PC-3 (cell line): ENCODE data around the gene ARHGAP12. TPM values are rescaled to one million over a fixed set of nuclear protein-coding genes. Genes with fewer than 3 reads are reported as not detected.

Experiments used
- ATAC-seq: fragments of 200-7000 bp; cut with Tn5 transposase; 2 replicates; pipeline ENCODE4 v1.9.1; 2020; ENCODE audit warnings: mild to moderate bottlenecking, moderate library complexity
- BruUV-seq: library from RNA; stranded (reverse); fragments of 400-500 nt; replicated peaks from 2 replicates; lab custom pipeline; 2021; lab: Mats Ljungman, UMichigan
- CTCF ChIA-PET: fragments of 300-600 bp; sonication (Branson Sonifier 250); formaldehyde crosslinking; loops from one replicate; lab custom pipeline; 2022; ENCODE audit warnings: antibody characterized with exemption; lab: Charles Lee
- POLR2A ChIA-PET: fragments of 300-600 bp; sonication (Branson Sonifier 250); formaldehyde crosslinking; loops from one replicate; lab custom pipeline; 2022; ENCODE audit warnings: antibody characterized with exemption; ENCODE audit not compliant: unreplicated experiment; lab: Charles Lee
- DNase-seq: peaks from one replicate; pipeline ENCODE4 v3.0.0-alpha.2; 2015
- H2AFZ ChIP-seq: fragments of 300-600 bp; sonication (generic); 2 replicates; pipeline ENCODE4 v1.6.0; 2016; ENCODE audit warnings: antibody characterized with exemption, low read length
- H3F3A ChIP-seq: fragments of 300-600 bp; sonication (generic); one replicate; pipeline ENCODE4 v1.6.0; 2017; ENCODE audit warnings: antibody characterized with exemption, low read length, control low read depth, mild to moderate bottlenecking; ENCODE audit not compliant: unreplicated experiment
- H3K27ac ChIP-seq: fragments of 300-600 bp; sonication (generic); 2 replicates; pipeline ENCODE4 v1.5.1; 2016; ENCODE audit warnings: mild to moderate bottlenecking, low read length
- H3K27me3 ChIP-seq: fragments of 300-600 bp; sonication (generic); 2 replicates; pipeline ENCODE4 v1.6.1; 2016; ENCODE audit warnings: low read length, mixed read lengths
- H3K36me3 ChIP-seq: fragments of 300-600 bp; sonication (generic); 2 replicates; pipeline ENCODE4 v1.6.1; 2016; ENCODE audit warnings: low read depth, mixed run types, low read length, mixed read lengths
- H3K4me1 ChIP-seq: fragments of 300-600 bp; sonication (generic); 2 replicates; pipeline ENCODE4 v1.5.1; 2016; ENCODE audit warnings: low read length; ENCODE audit not compliant: insufficient read depth
- H3K4me2 ChIP-seq: fragments of 300-600 bp; sonication (generic); 2 replicates; pipeline ENCODE4 v1.6.0; 2016; ENCODE audit warnings: low read length
- H3K4me3 ChIP-seq: fragments of 300-600 bp; sonication (generic); 2 replicates; pipeline ENCODE4 v1.5.1; 2016; ENCODE audit warnings: mild to moderate bottlenecking, low read length, mixed read lengths
- H3K79me2 ChIP-seq: fragments of 300-600 bp; sonication (generic); 2 replicates; pipeline ENCODE4 v1.6.1; 2017; ENCODE audit warnings: low read length, mixed read lengths
- H3K9ac ChIP-seq: fragments of 300-600 bp; sonication (generic); 2 replicates; pipeline ENCODE4 v1.6.0; 2016; ENCODE audit warnings: mild to moderate bottlenecking, low read length
- H3K9me2 ChIP-seq: fragments of 300-600 bp; sonication (generic); replicated peaks from 2 replicates; pipeline ENCODE4 v1.6.1; 2016; ENCODE audit warnings: mixed run types, low read length, mixed read lengths
- H3K9me3 ChIP-seq: fragments of 300-600 bp; sonication (generic); 2 replicates; pipeline ENCODE4 v1.6.1; 2016; ENCODE audit warnings: low read length, mixed read lengths
- H4K20me1 ChIP-seq: fragments of 300-600 bp; sonication (generic); 2 replicates; pipeline ENCODE4 v1.6.1; 2016; ENCODE audit warnings: low read length, mixed read lengths
- EZH2 ChIP-seq: fragments of 300-600 bp; sonication (generic); IDR thresholded peaks from one replicate; pipeline ENCODE4 v1.6.1; 2017; ENCODE audit warnings: antibody characterized with exemption, mild to moderate bottlenecking, low read length; ENCODE audit not compliant: unreplicated experiment
- EZH2phosphoT487 ChIP-seq: fragments of 300-600 bp; sonication (generic); IDR thresholded peaks from 2 replicates; pipeline ENCODE4 v1.6.1; 2018; ENCODE audit warnings: mild to moderate bottlenecking, antibody characterized with exemption, low read length, borderline replicate concordance
- intact Hi-C: fragments of 100-400 bp; cut with micrococcal nuclease; formaldehyde crosslinking; loops from 2 replicates; pipeline ENCODE4 v1.9.0; 2023
- total RNA-seq: library from RNA; depleted of rRNA; stranded (reverse); fragments of >200 nt; gene quantifications from 2 replicates; pipeline ENCODE4 v1.2.3, GENCODE V29; 2014
- TF ChIP-seq, protein P1 (sequence below): fragments of 300-600 bp; sonication (generic); conservative IDR thresholded peaks from 2 replicates; pipeline ENCODE4 v1.5.1; 2017; ENCODE audit warnings: antibody characterized with exemption, low read depth, mild to moderate bottlenecking, low read length

ARHGAP12 gene
- total RNA-seq, 1 experiment from 2014 or later = 16.6 TPM

DNA sequence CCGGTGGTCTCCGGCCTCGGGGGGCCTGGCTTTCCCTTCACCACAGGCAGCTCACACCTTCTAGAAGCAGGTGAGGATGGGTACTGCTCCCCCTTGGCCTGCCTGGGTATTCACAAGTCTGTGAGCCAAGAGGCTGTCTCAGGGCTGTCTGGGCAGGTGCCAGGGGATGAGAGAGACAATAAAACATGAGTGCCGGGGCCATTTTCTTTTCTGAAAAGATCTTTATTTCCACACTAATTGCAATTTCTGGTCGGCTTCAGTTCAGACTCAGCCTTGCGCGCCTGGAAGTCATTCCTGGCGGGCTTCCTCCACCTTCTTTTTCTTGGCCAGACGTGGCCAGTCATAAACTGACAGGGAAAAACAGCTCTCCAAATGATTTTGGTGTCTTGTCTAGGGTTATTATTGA lies 171.2 kb downstream of the ARHGAP12 start:
- TF ChIP-seq EZH2phosphoT487 (no peak), EZH2 (no peak)
- TF ChIP-seq, protein P1, sequence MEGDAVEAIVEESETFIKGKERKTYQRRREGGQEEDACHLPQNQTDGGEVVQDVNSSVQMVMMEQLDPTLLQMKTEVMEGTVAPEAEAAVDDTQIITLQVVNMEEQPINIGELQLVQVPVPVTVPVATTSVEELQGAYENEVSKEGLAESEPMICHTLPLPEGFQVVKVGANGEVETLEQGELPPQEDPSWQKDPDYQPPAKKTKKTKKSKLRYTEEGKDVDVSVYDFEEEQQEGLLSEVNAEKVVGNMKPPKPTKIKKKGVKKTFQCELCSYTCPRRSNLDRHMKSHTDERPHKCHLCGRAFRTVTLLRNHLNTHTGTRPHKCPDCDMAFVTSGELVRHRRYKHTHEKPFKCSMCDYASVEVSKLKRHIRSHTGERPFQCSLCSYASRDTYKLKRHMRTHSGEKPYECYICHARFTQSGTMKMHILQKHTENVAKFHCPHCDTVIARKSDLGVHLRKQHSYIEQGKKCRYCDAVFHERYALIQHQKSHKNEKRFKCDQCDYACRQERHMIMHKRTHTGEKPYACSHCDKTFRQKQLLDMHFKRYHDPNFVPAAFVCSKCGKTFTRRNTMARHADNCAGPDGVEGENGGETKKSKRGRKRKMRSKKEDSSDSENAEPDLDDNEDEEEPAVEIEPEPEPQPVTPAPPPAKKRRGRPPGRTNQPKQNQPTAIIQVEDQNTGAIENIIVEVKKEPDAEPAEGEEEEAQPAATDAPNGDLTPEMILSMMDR = no peak
- H3K4me2 ChIP-seq = no peak overlapping the region
- H3K9me2 ChIP-seq = no peaks in the 10 kb centered on the region
- ATAC-seq = no peak
- ChIA-PET POLR2A (no interaction called here), CTCF (no interaction called here)
- no peaks in the 10 kb centered on the region for H4K20me1 ChIP-seq
- H3K27me3 ChIP-seq = no peaks in the 10 kb centered on the region
- no peaks in the 10 kb centered on the region for H3K79me2 ChIP-seq
- H3K9me3 ChIP-seq = no peaks in the 10 kb centered on the region
- no peak overlapping the region for H2AFZ ChIP-seq
- peaks cover 21% of the 10 kb centered on the region for H3K4me1 ChIP-seq
- no TSS peak for BruUV-seq
- no peak overlapping the region for H3K9ac ChIP-seq
- H3F3A ChIP-seq = peaks cover 4% of the 10 kb centered on the region
- H3K36me3 ChIP-seq = no peaks in the 10 kb centered on the region
- intact Hi-C loops = no loop called here
- DNase-seq = no peak
- no peak overlapping the region for H3K27ac ChIP-seq
- no peak overlapping the region for H3K4me3 ChIP-seq

DNA sequence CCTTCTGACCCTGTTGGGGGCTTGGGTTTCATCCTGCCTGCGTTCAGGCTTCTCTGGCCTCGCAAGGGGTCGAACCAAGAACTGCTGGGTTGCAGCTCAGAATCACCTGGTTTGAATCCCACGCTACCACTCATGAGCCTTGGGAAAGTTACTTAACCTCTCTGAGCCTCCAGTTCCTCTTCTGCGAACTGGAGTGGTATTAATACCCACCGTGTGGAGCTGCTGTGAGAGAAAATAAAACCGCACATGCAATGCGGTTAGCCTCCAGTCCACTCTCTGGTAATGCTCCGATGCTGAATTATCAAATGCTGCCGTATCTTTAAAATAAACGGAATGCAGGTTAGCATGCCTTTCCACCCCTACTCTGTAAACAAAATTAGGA lies 171.9 kb downstream of the ARHGAP12 start:
- DNase-seq = no peak
- BruUV-seq = no TSS peak
- Histone ChIP-seq H3K27me3 (no peaks in the 10 kb centered on the region), H3K4me1 (peaks cover 21% of the 10 kb centered on the region), H3F3A (peaks cover 4% of the 10 kb centered on the region), H3K9me2 (no peaks in the 10 kb centered on the region), H4K20me1 (no peaks in the 10 kb centered on the region), H3K4me2 (no peak overlapping the region), H3K4me3 (no peak overlapping the region), H3K36me3 (no peaks in the 10 kb centered on the region), H3K9ac (no peak overlapping the region), H2AFZ (no peak overlapping the region), H3K79me2 (no peaks in the 10 kb centered on the region), H3K27ac (no peak overlapping the region), H3K9me3 (no peaks in the 10 kb centered on the region)
- POLR2A ChIA-PET = no interaction called here
- CTCF ChIA-PET = no interaction called here
- intact Hi-C loops = no loop called here
- ATAC-seq = no peak
- TF ChIP-seq, protein P1 = no peak
- TF ChIP-seq EZH2phosphoT487 (no peak), EZH2 (no peak)

GRCh38 chr10:31756101-31756728 lies 172.4 kb downstream of the ARHGAP12 start:
- Histone ChIP-seq H4K20me1 (no peaks in the 10 kb centered on the region), H3K4me3 (no peak overlapping the region), H3K4me2 (no peak overlapping the region), H3K79me2 (no peaks in the 10 kb centered on the region), H3F3A (peaks cover 4% of the 10 kb centered on the region), H3K36me3 (no peaks in the 10 kb centered on the region), H3K27ac (no peak overlapping the region), H3K9ac (no peak overlapping the region), H3K9me3 (no peaks in the 10 kb centered on the region), H3K9me2 (no peaks in the 10 kb centered on the region), H3K27me3 (no peaks in the 10 kb centered on the region), H3K4me1 (peaks cover 21% of the 10 kb centered on the region), H2AFZ (no peak overlapping the region)
- intact Hi-C loops = no loop called here
- BruUV-seq = no TSS peak
- CTCF ChIA-PET = no interaction called here
- POLR2A ChIA-PET = no interaction called here
- DNase-seq = no peak
- no peak for ATAC-seq
- TF ChIP-seq, protein P1 = no peak
- TF ChIP-seq EZH2 (no peak), EZH2phosphoT487 (no peak)
